HCT116 (cell line): ENCODE data around the gene TBC1D16. TPM values are rescaled to one million over a fixed set of nuclear protein-coding genes. Genes with fewer than 3 reads are reported as not detected.

ENCODE experiments used
- ATAC-seq: fragments of 200-7000 bp; cut with Tn5 transposase; 2 replicates; pipeline ENCODE4 v1.9.1; 2020; ENCODE audit warnings: mild to moderate bottlenecking, moderate library complexity
- BruUV-seq: library from RNA; stranded (reverse); fragments of 400-500 nt; replicated peaks from 2 replicates; lab custom pipeline; 2021; lab: Mats Ljungman, UMichigan
- CTCF ChIA-PET: fragments of 300-600 bp; sonication (Branson Sonifier 250); formaldehyde crosslinking; loops from one replicate; lab custom pipeline; 2021; ENCODE audit warnings: antibody characterized with exemption; lab: Charles Lee
- POLR2A ChIA-PET: fragments of 300-600, 350-600 bp; sonication (Branson Sonifier 250); formaldehyde crosslinking; loops from one replicate; lab custom pipeline; 2021; ENCODE audit warnings: antibody characterized with exemption; lab: Charles Lee
- RAD21 ChIA-PET, 2 experiments: fragments of 300-600 bp; sonication (Branson Sonifier 250); formaldehyde crosslinking; loops; one replicate each; lab custom pipeline; 2023; ENCODE audit warnings: low total read pairs in 2 of 2; ENCODE audit not compliant: uncharacterized antibody in 2 of 2, unreplicated experiment in 2 of 2, low non-redundant PET in 1 of 2; lab: Charles Lee
- DNase-seq: peaks from one replicate; pipeline ENCODE4 v3.0.0-alpha.2; 2010; ENCODE audit warnings: low read depth, low spot score
- H2AFZ ChIP-seq: fragments of 200-600 bp; shearing (Covaris generic), sonication (generic); 2 replicates; pipeline ENCODE4 v1.6.1; 2017; ENCODE audit warnings: low read depth, mixed run types, mixed read lengths, antibody characterized with exemption, low read length; ENCODE audit not compliant: poor library complexity, severe bottlenecking
- H3K27ac ChIP-seq: 2 replicates; pipeline ENCODE4 v1.5.1; 2012; ENCODE audit warnings: low read depth, low read length
- H3K27me3 ChIP-seq: fragments of 200-600 bp; sonication (generic); 2 replicates; pipeline ENCODE4 v1.6.1; 2016; ENCODE audit warnings: mixed run types, low read length, mixed read lengths; ENCODE audit not compliant: insufficient read depth
- H3K36me3 ChIP-seq, 2 experiments: fragments of 200-500 bp in 1 of 2; fragments of 200-600 bp in 1 of 2; sonication (Bioruptor generic) in 1 of 2; sonication (generic) in 1 of 2; 2 replicates each; pipeline versions ENCODE4 v1.5.1 to v1.6.1; 2014 to 2016; ENCODE audit warnings: low read length in 2 of 2, inconsistent platforms in 1 of 2, mixed read lengths in 1 of 2, mixed run types in 1 of 2; ENCODE audit not compliant: insufficient read depth in 2 of 2, control insufficient read depth in 1 of 2
- H3K4me1 ChIP-seq, 2 experiments: fragments of 200-600 bp in 1 of 2; sonication (generic) in 1 of 2; 2 replicates each; pipeline versions ENCODE4 v1.5.1 to v1.6.1; 2012 to 2017; ENCODE audit warnings: low read length in 2 of 2, inconsistent platforms in 1 of 2, mild to moderate bottlenecking in 1 of 2, mixed read lengths in 1 of 2, mixed run types in 1 of 2, moderate library complexity in 1 of 2; ENCODE audit not compliant: insufficient read depth in 2 of 2, control insufficient read depth in 1 of 2
- H3K4me2 ChIP-seq: fragments of 200-600 bp; sonication (generic); 2 replicates; pipeline ENCODE4 v1.6.1; 2017; ENCODE audit warnings: mixed run types, low read length, mixed read lengths
- H3K4me3 ChIP-seq, 2 experiments: fragments of 200-600 bp in 1 of 2; sonication (generic) in 1 of 2; replicated peaks in 1 of 2; 2 replicates each; pipeline ENCODE4 v1.5.1; 2011 to 2016; ENCODE audit warnings: low read length in 2 of 2, control low read depth in 1 of 2, low read depth in 1 of 2, mild to moderate bottlenecking in 1 of 2, mixed read lengths in 1 of 2, mixed run types in 1 of 2
- H3K79me2 ChIP-seq: fragments of 200-600 bp; sonication (generic); 2 replicates; pipeline ENCODE4 v1.6.1; 2017; ENCODE audit warnings: mild to moderate bottlenecking, mixed run types, low read length, moderate library complexity, mixed read lengths; ENCODE audit not compliant: insufficient read depth
- H3K9ac ChIP-seq: fragments of 200-600 bp; sonication (generic); 2 replicates; pipeline ENCODE4 v1.6.1; 2016; ENCODE audit warnings: low read length, mixed read lengths
- H3K9me2 ChIP-seq: fragments of 200-600 bp; sonication (generic), shearing (Covaris generic); 2 replicates; pipeline ENCODE4 v1.6.1; 2017; ENCODE audit warnings: mixed run types, mild to moderate bottlenecking, moderate library complexity; ENCODE audit not compliant: insufficient read depth
- H3K9me3 ChIP-seq, 2 experiments: fragments of 200-500 bp in 1 of 2; fragments of 200-600 bp in 1 of 2; sonication (Bioruptor generic) in 1 of 2; sonication (generic) in 1 of 2; 2 replicates each; pipeline ENCODE4 v1.6.1; 2014 to 2017; ENCODE audit warnings: low read length in 2 of 2, mixed read lengths in 2 of 2, inconsistent platforms in 1 of 2, low read depth in 1 of 2, mild to moderate bottlenecking in 1 of 2, mixed run types in 1 of 2, moderate library complexity in 1 of 2; ENCODE audit not compliant: control insufficient read depth in 1 of 2, insufficient read depth in 1 of 2
- H4K20me1 ChIP-seq: fragments of 200-600 bp; sonication (generic), shearing (Covaris generic); 2 replicates; pipeline ENCODE4 v1.6.1; 2017; ENCODE audit warnings: mixed run types, mild to moderate bottlenecking, moderate library complexity; ENCODE audit not compliant: insufficient read depth
- CBX3 ChIP-seq: IDR thresholded peaks from 2 replicates; pipeline ENCODE4 v1.6.1; 2012; ENCODE audit warnings: low read depth
- CEBPB ChIP-seq: IDR thresholded peaks from 2 replicates; pipeline ENCODE4 v1.6.1; 2012; ENCODE audit warnings: low read depth
- CTCF ChIP-seq, 3 experiments: fragments of 200-600 bp in 1 of 3; sonication (generic) in 1 of 3; IDR thresholded peaks in 2 of 3; conservative IDR thresholded peaks in 1 of 3; 2 replicates each; pipeline ENCODE4 v1.5.1; 2012 to 2017; ENCODE audit warnings: low read depth in 2 of 3, low read length in 2 of 3, antibody characterized with exemption in 1 of 3, borderline replicate concordance in 1 of 3, control low read depth in 1 of 3, mild to moderate bottlenecking in 1 of 3, mixed read lengths in 1 of 3, mixed run types in 1 of 3, moderate library complexity in 1 of 3; ENCODE audit not compliant: insufficient read depth in 1 of 3
- FOSL1 ChIP-seq: IDR thresholded peaks from 2 replicates; pipeline ENCODE4 v1.6.1; 2012; ENCODE audit warnings: low read depth
- JUND ChIP-seq: IDR thresholded peaks from 2 replicates; pipeline ENCODE4 v1.6.1; 2012
- POLR2A ChIP-seq: IDR thresholded peaks from 2 replicates; pipeline ENCODE4 v1.7.0; 2011; ENCODE audit warnings: borderline replicate concordance; ENCODE audit not compliant: insufficient read depth, insufficient read length; ENCODE audit errors: extremely low read depth
- RAD21 ChIP-seq: IDR thresholded peaks from 2 replicates; pipeline ENCODE4 v1.6.1; 2012; ENCODE audit warnings: low read depth, mild to moderate bottlenecking
- SRF ChIP-seq: IDR thresholded peaks from 2 replicates; pipeline ENCODE4 v1.6.1; 2012; ENCODE audit warnings: low read depth
- YY1 ChIP-seq: IDR thresholded peaks from 2 replicates; pipeline ENCODE4 v1.6.1; 2011; ENCODE audit warnings: low read length, low read depth, moderate library complexity, mild to moderate bottlenecking; ENCODE audit not compliant: insufficient replicate concordance; ENCODE audit errors: extremely low read depth
- ZFX ChIP-seq: fragments of 450-650 bp; IDR thresholded peaks from 2 replicates; pipeline ENCODE4 v1.6.1; 2017
- ZNF274 ChIP-seq: fragments of 200-500 bp; sonication (Bioruptor generic); IDR thresholded peaks from 2 replicates; pipeline ENCODE4 v1.6.1; 2014; ENCODE audit warnings: mild to moderate bottlenecking, low read depth, low read length, inconsistent platforms
- intact Hi-C: fragments of 100-400 bp; cut with micrococcal nuclease; formaldehyde crosslinking; loops from 2 replicates; pipeline ENCODE4 v1.10.0; 2022
- total RNA-seq: library from RNA; stranded (reverse); gene quantifications from one replicate; pipeline ENCODE4 v1.2.1, GENCODE V29; 2021; ENCODE audit not compliant: unreplicated experiment

The TBC1D16 gene
- total RNA-seq, 1 experiment from 2014 or later = 31.1 TPM

DNA sequence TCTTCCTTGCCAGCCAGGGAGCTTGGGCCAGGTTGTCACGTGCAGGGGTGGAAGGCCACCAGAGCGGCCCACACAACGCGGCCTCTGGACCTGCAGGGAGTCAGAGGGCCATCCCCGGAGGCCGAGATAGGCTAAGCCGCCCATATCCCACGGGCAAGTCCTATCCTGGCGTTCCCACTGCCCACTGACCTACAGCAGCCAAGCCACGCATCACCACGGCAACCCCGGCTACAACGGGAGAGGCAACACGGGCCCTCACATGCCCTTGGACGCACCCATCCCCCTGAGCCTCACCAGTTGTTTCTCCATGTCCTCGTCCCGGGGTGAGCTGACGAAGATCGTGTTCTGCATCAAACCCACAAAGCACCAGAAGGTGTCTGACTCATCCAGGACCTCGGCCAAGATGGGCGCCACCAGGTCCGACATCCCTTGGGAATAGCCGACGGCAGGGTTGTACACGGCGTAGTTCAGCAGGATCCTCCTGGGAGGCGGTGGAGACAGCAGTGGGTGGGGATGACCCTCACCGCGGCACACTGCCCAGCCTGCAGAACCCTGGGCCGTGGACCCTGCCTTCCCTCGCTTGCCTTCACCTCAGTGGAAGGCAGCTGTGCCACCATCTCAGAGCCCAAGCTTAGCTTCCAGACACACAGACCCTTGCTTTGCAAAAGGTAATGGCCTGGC, 88.2 kb downstream of the TBC1D16 start:
- no peak for DNase-seq
- H3K4me2 ChIP-seq = no peak overlapping the region
- RAD21 ChIA-PET = no interaction called here

More for the DNA sequence above, 88.2 kb downstream of the TBC1D16 start:
- no peaks in the 10 kb centered on the region for H3K9me3 ChIP-seq
- H3K9ac ChIP-seq = no peak overlapping the region
- no peak; the same call in 1 of the 2 replicates for ATAC-seq
- H3K9me2 ChIP-seq = no peaks in the 10 kb centered on the region
- H3K4me3 ChIP-seq = no peak overlapping the region
- H4K20me1 ChIP-seq = no peaks in the 10 kb centered on the region
- no peaks in the 10 kb centered on the region for H3K27me3 ChIP-seq
- ChIA-PET POLR2A (no interaction called here), CTCF (no interaction called here)
- H3K36me3 ChIP-seq = peaks cover 0 to 3% of the 10 kb centered on the region in 2 experiments; a peak in 1 of 4 replicates
- no peak overlapping the region for H3K27ac ChIP-seq
- no TSS peak for BruUV-seq
- H3K79me2 ChIP-seq = no peaks in the 10 kb centered on the region
- intact Hi-C loops = no loop called here
- TF ChIP-seq SRF = no peak
- no peak for TF ChIP-seq JUND
- no peak for TF ChIP-seq CTCF (IDR thresholded peaks at IDR 0.05 in 2 of 3, conservative IDR thresholded peaks at IDR 0.05 in 1 of 3; ENCODE audit: borderline replicate concordance in 1 of 3, insufficient read depth in 1 of 3, low read depth in 2 of 3, low read length in 2 of 3)
- no peak for TF ChIP-seq POLR2A
- no peak for TF ChIP-seq ZNF274
- TF ChIP-seq CEBPB = no peak
- no peak for TF ChIP-seq ZFX
- no peak for TF ChIP-seq YY1
- TF ChIP-seq FOSL1 = no peak
- TF ChIP-seq RAD21 = no peak
- TF ChIP-seq CBX3 = no peak
- H3K4me1 ChIP-seq = peaks cover 0 to 2% of the 10 kb centered on the region in 2 experiments; a peak in 1 of 4 replicates
- H2AFZ ChIP-seq = no peak overlapping the region
